HCT116 (cell line): ENCODE results near the gene ACSL4.

Source experiments
- EGR1 ChIP-seq: IDR thresholded peaks from 2 replicates; pipeline ENCODE4 v1.6.1; 2012; ENCODE audit warnings: low read depth
- EZH2 ChIP-seq: fragments of 200-600 bp; sonication (generic); IDR thresholded peaks from 2 replicates; pipeline ENCODE4 v1.6.1; 2017; ENCODE audit warnings: antibody characterized with exemption, mixed run types
- EZH2phosphoT487 ChIP-seq: fragments of 200-600 bp; IDR thresholded peaks from 2 replicates; pipeline ENCODE4 v1.6.1; 2018; ENCODE audit warnings: antibody characterized with exemption, borderline replicate concordance
- TF ChIP-seq, protein P1 (sequence below), 3 experiments: fragments of 200-600 bp in 1 of 3; sonication (generic) in 1 of 3; IDR thresholded peaks in 2 of 3; conservative IDR thresholded peaks in 1 of 3; 2 replicates each; pipeline ENCODE4 v1.5.1; 2012 to 2017; ENCODE audit warnings: low read depth in 2 of 3, low read length in 2 of 3, antibody characterized with exemption in 1 of 3, borderline replicate concordance in 1 of 3, control low read depth in 1 of 3, mild to moderate bottlenecking in 1 of 3, mixed read lengths in 1 of 3, mixed run types in 1 of 3, moderate library complexity in 1 of 3; ENCODE audit not compliant: insufficient read depth in 1 of 3

DNA sequence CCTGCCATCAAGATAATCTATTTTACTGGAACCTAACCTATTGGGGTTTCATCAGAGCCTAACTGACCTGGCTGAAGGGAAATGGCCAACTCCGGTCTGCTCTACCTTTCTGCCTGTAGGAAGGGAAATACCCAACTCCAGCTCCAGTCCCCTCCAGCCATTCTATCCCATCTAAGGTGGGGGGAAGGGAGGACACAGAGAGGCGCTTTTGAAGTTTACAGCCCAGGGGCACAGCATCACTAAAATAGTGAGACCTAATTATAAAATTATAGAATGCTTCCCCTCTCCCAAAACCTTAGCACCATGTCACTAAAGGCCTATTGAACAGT, 27.8 kb upstream of the ACSL4 start:
- no peak for TF ChIP-seq EGR1
- TF ChIP-seq EZH2: no peak
- TF ChIP-seq, protein P1, sequence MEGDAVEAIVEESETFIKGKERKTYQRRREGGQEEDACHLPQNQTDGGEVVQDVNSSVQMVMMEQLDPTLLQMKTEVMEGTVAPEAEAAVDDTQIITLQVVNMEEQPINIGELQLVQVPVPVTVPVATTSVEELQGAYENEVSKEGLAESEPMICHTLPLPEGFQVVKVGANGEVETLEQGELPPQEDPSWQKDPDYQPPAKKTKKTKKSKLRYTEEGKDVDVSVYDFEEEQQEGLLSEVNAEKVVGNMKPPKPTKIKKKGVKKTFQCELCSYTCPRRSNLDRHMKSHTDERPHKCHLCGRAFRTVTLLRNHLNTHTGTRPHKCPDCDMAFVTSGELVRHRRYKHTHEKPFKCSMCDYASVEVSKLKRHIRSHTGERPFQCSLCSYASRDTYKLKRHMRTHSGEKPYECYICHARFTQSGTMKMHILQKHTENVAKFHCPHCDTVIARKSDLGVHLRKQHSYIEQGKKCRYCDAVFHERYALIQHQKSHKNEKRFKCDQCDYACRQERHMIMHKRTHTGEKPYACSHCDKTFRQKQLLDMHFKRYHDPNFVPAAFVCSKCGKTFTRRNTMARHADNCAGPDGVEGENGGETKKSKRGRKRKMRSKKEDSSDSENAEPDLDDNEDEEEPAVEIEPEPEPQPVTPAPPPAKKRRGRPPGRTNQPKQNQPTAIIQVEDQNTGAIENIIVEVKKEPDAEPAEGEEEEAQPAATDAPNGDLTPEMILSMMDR (IDR thresholded peaks at IDR 0.05 in 2 of 3, conservative IDR thresholded peaks at IDR 0.05 in 1 of 3; ENCODE audit: borderline replicate concordance in 1 of 3, insufficient read depth in 1 of 3, low read depth in 2 of 3, low read length in 2 of 3): no peak
- TF ChIP-seq EZH2phosphoT487: no peak
